WI38 (cell line): ENCODE measurements around the gene HACD2.

Experiments used
- H3K4me3 ChIP-seq: 2 replicates; pipeline ENCODE4 v1.5.1; 2011; ENCODE audit warnings: low read depth, mild to moderate bottlenecking, control low read depth, low read length
- CTCF ChIP-seq: IDR thresholded peaks from 2 replicates; pipeline ENCODE4 v1.5.1; 2012; ENCODE audit warnings: low read depth, mild to moderate bottlenecking, control low read depth, low read length

Gene HACD2

GRCh38 chr3:123447416-123447748 lies 137.5 kb downstream of the HACD2 start:
- H3K4me3 ChIP-seq = no peak overlapping the region
- TF ChIP-seq CTCF = no peak

GRCh38 chr3:123446610-123447109 lies 138.2 kb downstream of the HACD2 start:
- no peak overlapping the region for H3K4me3 ChIP-seq
- TF ChIP-seq CTCF = no peak

- H3K4me3 ChIP-seq = no peak overlapping the region
Observed at GRCh38 chr3:123446210-123446609, 138.6 kb downstream of the HACD2 start.

GRCh38 chr3:123445702-123446101 lies 139.2 kb downstream of the HACD2 start:
- no peak for TF ChIP-seq CTCF
- no peak overlapping the region for H3K4me3 ChIP-seq

More at GRCh38 chr3:123446210-123446609, 138.6 kb downstream of the HACD2 start:
- TF ChIP-seq CTCF = no peak

- H3K4me3 ChIP-seq = no peak overlapping the region
- TF ChIP-seq CTCF = no peak
Observed at GRCh38 chr3:123444744-123445143, 140.1 kb downstream of the HACD2 start.

- no peak overlapping the region for H3K4me3 ChIP-seq
- no peak for TF ChIP-seq CTCF
Observed at GRCh38 chr3:123444023-123444422, 140.8 kb downstream of the HACD2 start.

- no peak overlapping the region for H3K4me3 ChIP-seq
- TF ChIP-seq CTCF = no peak
Observed at GRCh38 chr3:123442908-123443307, 141.9 kb downstream of the HACD2 start.
